PC-9 (cell line): ENCODE measurements around the gene PLEKHG1. TPM values are rescaled to one million over a fixed set of nuclear protein-coding genes. Genes with fewer than 3 reads are reported as not detected.

ENCODE experiments used
- BruUV-seq: library from RNA; stranded (reverse); fragments of 400-500 nt; replicated peaks from 2 replicates; lab custom pipeline; 2021; lab: Mats Ljungman, UMichigan
- CTCF ChIA-PET: fragments of 300-600 bp; sonication (Branson Sonifier 250); formaldehyde crosslinking; loops from one replicate; lab custom pipeline; 2022; ENCODE audit warnings: antibody characterized with exemption; lab: Charles Lee
- POLR2A ChIA-PET: fragments of 300-600 bp; sonication (Branson Sonifier 250); formaldehyde crosslinking; loops from one replicate; lab custom pipeline; 2022; ENCODE audit warnings: antibody characterized with exemption; ENCODE audit not compliant: unreplicated experiment; lab: Charles Lee
- DNase-seq, 2 experiments: peaks; one replicate each; pipeline versions ENCODE4 v3.0.0 to v3.0.0-alpha.2; 2015 to 2022; ENCODE audit warnings: mixed read lengths in 1 of 2
- H2AFZ ChIP-seq: fragments of 200-600 bp; sonication (generic); 2 replicates; pipeline ENCODE4 v1.8.1; 2017; ENCODE audit warnings: antibody characterized with exemption
- H3F3A ChIP-seq: fragments of 200-600 bp; sonication (generic); 2 replicates; pipeline ENCODE4 v1.8.1; 2017; ENCODE audit warnings: antibody characterized with exemption, mild to moderate bottlenecking, low read depth; ENCODE audit not compliant: insufficient read depth
- H3K27ac ChIP-seq: fragments of 200-600 bp; sonication (generic); 2 replicates; pipeline ENCODE4 v1.6.1; 2016; ENCODE audit warnings: mixed run types
- H3K27me3 ChIP-seq: fragments of 200-600 bp; sonication (generic); 2 replicates; pipeline ENCODE4 v1.6.1; 2016; ENCODE audit warnings: low read depth, mixed run types; ENCODE audit not compliant: insufficient read depth
- H3K36me3 ChIP-seq: fragments of 200-600 bp; sonication (generic); 2 replicates; pipeline ENCODE4 v1.6.1; 2016; ENCODE audit warnings: low read depth, mixed run types
- H3K4me1 ChIP-seq: fragments of 200-600 bp; sonication (generic); replicated peaks from 2 replicates; pipeline ENCODE4 v1.6.1; 2016; ENCODE audit warnings: mixed run types; ENCODE audit not compliant: insufficient read depth
- H3K4me2 ChIP-seq: fragments of 200-600 bp; sonication (generic); 2 replicates; pipeline ENCODE4 v1.6.1; 2017; ENCODE audit warnings: mixed run types
- H3K4me3 ChIP-seq: fragments of 200-600 bp; sonication (generic); 2 replicates; pipeline ENCODE4 v1.6.1; 2016; ENCODE audit warnings: mixed run types
- H3K79me2 ChIP-seq: fragments of 200-600 bp; sonication (generic); 2 replicates; pipeline ENCODE4 v1.6.1; 2017; ENCODE audit warnings: low read depth, mixed run types
- H3K9me2 ChIP-seq: fragments of 200-600 bp; sonication (generic); 2 replicates; pipeline ENCODE4 v1.8.1; 2017; ENCODE audit warnings: mild to moderate bottlenecking; ENCODE audit not compliant: insufficient read depth
- H3K9me3 ChIP-seq: fragments of 200-600 bp; sonication (generic); 2 replicates; pipeline ENCODE4 v1.8.1; 2016; ENCODE audit warnings: low read depth; ENCODE audit not compliant: insufficient read depth
- H4K20me1 ChIP-seq: fragments of 200-600 bp; sonication (generic); 2 replicates; pipeline ENCODE4 v1.8.1; 2017; ENCODE audit not compliant: insufficient read depth
- EZH2 ChIP-seq: fragments of 200-600 bp; sonication (generic); IDR thresholded peaks from 2 replicates; pipeline ENCODE4 v1.8.0; 2017; ENCODE audit warnings: antibody characterized with exemption, low read depth
- intact Hi-C: fragments of 100-400 bp; cut with micrococcal nuclease; formaldehyde crosslinking; loops from one replicate; pipeline ENCODE4 v1.10.0; 2022; ENCODE audit not compliant: unreplicated experiment
- total RNA-seq: library from RNA; stranded (reverse); gene quantifications from 2 replicates; pipeline ENCODE4 v1.2.3, GENCODE V29; 2021
- TF ChIP-seq, protein P1 (sequence below): fragments of 200-600 bp; sonication (generic); conservative IDR thresholded peaks from 2 replicates; pipeline ENCODE4 v1.6.1; 2017; ENCODE audit warnings: mixed run types, antibody characterized with exemption, mild to moderate bottlenecking, moderate library complexity

PLEKHG1 gene
- total RNA-seq, 1 experiment from 2014 or later, result 8.9 TPM

DNA sequence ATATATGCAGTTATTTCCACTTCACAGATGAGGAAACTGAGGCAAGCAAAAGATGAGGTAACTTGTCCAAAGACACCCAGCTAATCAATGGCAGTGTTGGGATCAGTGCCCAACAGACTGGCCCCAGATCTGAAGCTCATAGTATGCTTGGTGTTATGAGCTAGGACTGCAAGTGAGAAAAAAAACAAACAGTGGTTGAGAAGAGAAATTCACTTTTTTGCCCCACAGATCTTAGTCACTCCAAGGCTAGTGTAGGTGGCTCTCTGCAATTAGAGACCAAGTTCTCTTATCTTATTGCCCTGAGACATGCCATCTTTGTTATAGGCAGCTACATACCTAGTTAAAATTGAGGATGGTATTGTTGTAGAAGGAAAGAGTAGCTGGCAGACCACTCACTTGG, 16.3 kb downstream of the PLEKHG1 start:
- TF ChIP-seq EZH2, result no peak
- Histone ChIP-seq H3K36me3 (no peaks in the 10 kb centered on the region), H3F3A (no peaks in the 10 kb centered on the region), H3K9me2 (no peaks in the 10 kb centered on the region), H4K20me1 (0 out of 2 replicates have a peak, but pooled peaks cover 3% of the 10 kb centered on the region), H3K79me2 (no peaks in the 10 kb centered on the region), H3K4me3 (no peak overlapping the region), H3K27me3 (no peaks in the 10 kb centered on the region), H3K4me1 (no peaks in the 10 kb centered on the region), H3K27ac (no peak overlapping the region), H3K9me3 (no peaks in the 10 kb centered on the region), H2AFZ (no peak overlapping the region), H3K4me2 (no peak overlapping the region)
- BruUV-seq, result no TSS peak
- intact Hi-C loops, result no loop called here
- ChIA-PET POLR2A (no interaction called here), CTCF (no interaction called here)
- DNase-seq, result no peak

GRCh38 chr6:150616586-150616985, 16.9 kb downstream of the PLEKHG1 start:
- Histone ChIP-seq H3K4me3 (no peak overlapping the region), H3K4me1 (no peaks in the 10 kb centered on the region), H3F3A (no peaks in the 10 kb centered on the region), H3K9me3 (no peaks in the 10 kb centered on the region), H3K27ac (no peak overlapping the region), H3K27me3 (no peaks in the 10 kb centered on the region), H2AFZ (no peak overlapping the region), H3K9me2 (no peaks in the 10 kb centered on the region), H3K4me2 (no peak overlapping the region), H3K79me2 (no peaks in the 10 kb centered on the region), H4K20me1 (peaks cover 4% of the 10 kb centered on the region; the same call in 1 of the 2 replicates), H3K36me3 (no peaks in the 10 kb centered on the region)
- intact Hi-C loops, result no loop called here
- TF ChIP-seq, protein P1, sequence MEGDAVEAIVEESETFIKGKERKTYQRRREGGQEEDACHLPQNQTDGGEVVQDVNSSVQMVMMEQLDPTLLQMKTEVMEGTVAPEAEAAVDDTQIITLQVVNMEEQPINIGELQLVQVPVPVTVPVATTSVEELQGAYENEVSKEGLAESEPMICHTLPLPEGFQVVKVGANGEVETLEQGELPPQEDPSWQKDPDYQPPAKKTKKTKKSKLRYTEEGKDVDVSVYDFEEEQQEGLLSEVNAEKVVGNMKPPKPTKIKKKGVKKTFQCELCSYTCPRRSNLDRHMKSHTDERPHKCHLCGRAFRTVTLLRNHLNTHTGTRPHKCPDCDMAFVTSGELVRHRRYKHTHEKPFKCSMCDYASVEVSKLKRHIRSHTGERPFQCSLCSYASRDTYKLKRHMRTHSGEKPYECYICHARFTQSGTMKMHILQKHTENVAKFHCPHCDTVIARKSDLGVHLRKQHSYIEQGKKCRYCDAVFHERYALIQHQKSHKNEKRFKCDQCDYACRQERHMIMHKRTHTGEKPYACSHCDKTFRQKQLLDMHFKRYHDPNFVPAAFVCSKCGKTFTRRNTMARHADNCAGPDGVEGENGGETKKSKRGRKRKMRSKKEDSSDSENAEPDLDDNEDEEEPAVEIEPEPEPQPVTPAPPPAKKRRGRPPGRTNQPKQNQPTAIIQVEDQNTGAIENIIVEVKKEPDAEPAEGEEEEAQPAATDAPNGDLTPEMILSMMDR, result no peak
- no peak for TF ChIP-seq EZH2
- no TSS peak for BruUV-seq
- DNase-seq, result no peak
- POLR2A ChIA-PET, result no interaction called here
- CTCF ChIA-PET, result no interaction called here

DNA sequence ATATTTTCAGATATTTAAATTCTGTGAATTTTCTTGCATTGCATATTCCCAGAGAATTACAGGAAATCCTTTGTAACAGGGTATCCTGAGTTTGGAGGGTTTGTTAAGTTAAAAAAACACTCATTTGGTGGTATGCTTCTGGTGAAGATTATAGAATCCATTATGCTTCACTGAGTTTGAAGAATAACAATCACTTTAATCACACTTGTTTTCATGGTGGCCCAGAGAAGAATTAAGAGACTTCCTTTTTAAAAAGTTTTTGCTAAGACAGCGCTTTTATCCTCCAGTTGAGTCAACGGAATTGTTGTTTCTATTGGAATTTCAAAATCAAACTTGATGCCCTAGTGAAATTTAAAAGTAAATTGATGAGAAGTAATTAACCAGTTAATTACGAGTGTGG, 17.4 kb downstream of the PLEKHG1 start:
- Histone ChIP-seq H3K4me2 (no peak overlapping the region), H3K36me3 (no peaks in the 10 kb centered on the region), H3K9me3 (no peaks in the 10 kb centered on the region), H3K4me1 (no peaks in the 10 kb centered on the region), H4K20me1 (peaks cover 6% of the 10 kb centered on the region; the same call in 1 of the 2 replicates), H3K27ac (no peak overlapping the region), H3F3A (no peaks in the 10 kb centered on the region), H3K4me3 (no peak overlapping the region), H3K27me3 (no peaks in the 10 kb centered on the region), H3K79me2 (no peaks in the 10 kb centered on the region), H3K9me2 (no peaks in the 10 kb centered on the region), H2AFZ (no peak overlapping the region)
- intact Hi-C loops, result no loop called here
- no TSS peak for BruUV-seq
- ChIA-PET CTCF (no interaction called here), POLR2A (no interaction called here)
- no peak for DNase-seq
- TF ChIP-seq, protein P1, result no peak
- TF ChIP-seq EZH2, result no peak
